ENCODE measurements around the gene ZNF660.
"Not testable (repeated sequence)": the region's sequence is repeated elsewhere in the genome, so short reads cannot be mapped to it uniquely, and the experiment has no call there.

The ZNF660 gene

DNA sequence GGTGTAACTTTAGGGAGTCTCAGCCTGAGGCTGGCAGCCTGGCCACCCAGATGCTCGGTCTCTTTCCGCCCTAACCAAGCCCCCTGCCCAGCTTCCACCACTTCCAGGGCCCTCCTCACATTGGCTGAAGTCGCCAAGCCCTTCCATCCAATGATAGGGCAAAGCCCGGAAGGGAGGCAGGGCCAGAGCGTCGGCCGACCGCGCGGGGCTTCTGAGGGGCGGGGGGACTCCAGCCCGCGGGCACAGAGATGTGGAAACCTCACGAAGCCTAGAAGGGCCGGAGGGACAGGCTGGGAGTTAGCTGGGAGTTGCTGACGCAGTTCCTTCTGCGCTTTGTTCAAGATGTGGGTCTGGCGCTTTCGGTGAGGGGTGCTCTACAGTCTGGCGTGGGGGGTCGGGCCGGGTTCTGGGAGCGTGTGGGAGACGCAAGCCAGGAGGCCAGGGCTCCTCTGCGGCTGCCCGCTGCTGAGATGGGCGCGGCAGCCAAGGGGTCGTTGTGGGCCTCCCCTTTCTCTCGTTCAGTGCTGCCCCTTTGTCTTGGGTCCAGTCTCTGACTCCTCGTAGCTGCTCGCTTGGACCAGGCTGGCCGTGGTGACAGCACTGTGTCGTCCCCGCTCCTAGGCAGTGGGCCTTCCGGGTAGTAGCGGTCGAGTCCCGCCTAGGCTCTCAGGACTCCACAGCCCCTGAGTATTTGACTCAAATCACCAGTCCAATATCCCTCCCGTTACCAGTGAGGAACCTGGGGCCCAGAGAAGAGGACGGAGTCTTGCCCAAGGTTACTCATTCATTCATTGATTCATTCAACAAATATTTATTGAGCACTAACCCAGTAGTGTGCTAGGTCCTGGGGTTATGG lies at the start of gene ZNF660:
Gene ZNF660 (plus strand): TSS at position 319 of the 856 bp plus-strand sequence. CDS start 9,230 bp downstream, outside the sequence.
- no peak for DNase-seq (ENCODE audit: low read depth)

DNA sequence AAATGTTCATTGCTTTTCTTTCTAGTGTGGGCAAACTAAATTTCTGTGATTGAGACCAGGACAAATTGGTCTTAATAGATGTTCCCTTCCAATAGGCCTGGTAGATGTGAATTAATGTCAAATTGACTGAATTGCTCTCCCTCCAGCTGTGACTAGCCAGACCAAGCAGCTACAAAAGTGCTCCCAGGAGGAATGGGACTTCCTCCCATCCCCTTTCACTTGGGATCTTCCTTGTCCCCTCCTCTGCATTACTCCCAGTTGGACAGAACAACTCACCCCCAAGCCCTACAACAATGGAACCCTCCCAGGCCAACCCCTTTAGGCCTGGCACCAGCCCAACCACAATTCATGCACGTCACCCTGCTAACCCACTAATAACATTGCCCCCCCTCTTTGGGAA lies 49.4 kb upstream of the ZNF660 start:
- no peak for DNase-seq (ENCODE audit: low read depth)

DNA sequence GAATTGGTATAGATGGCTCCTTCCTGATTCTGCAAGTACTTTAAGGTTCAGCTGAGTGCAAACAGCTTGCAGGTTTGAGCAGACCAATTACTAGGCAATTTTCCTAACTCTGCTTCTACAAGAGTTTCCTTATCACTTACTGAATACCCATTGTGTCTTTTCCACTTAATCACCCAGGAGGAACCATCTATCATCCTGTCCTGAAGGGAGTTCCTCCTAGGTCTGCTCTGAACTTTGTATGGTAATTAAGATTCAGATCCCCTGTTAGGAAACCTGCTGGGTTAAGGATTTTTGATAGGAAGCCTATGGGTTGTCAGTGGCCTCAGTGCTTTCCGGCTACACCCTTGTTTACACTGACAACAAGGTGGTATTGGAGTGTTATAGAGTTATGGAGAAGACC lies 40.0 kb upstream of the ZNF660 start:
- not testable (repeated sequence) for DNase-seq (ENCODE audit: low read depth)

DNA sequence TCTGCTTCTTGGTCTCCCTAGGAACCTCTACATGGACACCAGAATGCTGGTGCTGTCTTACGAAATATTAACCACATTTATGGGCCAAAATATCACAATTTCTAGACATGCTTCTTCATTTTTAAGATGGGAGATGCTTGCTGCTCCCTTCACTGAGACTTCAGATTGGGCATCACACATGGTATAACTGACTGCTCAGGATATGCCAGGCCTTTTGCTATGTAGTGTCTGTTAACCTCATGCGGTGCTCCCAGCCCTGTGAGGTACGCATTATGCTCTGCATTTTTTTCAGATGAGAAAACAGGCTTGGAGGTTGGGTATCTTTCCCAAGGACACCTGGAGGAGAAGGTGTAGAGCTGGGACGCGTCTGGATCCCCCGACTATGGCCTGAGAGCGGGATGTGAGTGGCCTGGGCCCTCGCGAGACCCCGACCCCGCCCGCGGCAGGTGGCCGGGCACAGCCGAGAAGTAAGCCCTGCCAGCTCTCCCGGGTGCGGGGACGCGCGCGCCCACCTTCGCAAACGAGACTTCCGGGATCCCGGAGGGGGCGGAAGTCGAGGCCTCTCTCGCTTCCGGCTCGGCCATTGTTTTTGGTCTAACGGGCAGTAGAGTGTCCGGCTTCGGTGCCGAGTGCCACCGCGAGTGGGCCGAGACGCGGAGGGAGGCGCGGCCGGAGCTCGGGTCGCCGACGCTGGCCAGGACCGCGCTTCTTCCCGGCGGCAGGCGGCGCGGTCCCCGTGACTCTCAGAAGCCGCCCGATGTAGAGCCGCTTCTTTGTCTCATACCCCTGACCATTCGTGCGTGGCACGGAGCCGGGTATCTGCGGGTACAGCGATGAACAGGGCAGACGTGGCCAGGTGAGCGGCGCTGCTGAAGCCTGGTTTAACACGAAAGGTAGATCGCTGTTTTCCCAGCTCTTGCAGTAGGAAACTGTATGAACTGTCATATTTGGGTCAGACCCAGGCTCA lies 29.9 kb upstream of the ZNF660 start, which contains the start of gene ZKSCAN7:
Gene ZKSCAN7 (plus strand): TSS at position 568 of the 967 bp plus-strand sequence. CDS start 1,855 bp downstream, outside the sequence.
- peak; percentile 39 for DNase-seq (ENCODE audit: low read depth)

DNA sequence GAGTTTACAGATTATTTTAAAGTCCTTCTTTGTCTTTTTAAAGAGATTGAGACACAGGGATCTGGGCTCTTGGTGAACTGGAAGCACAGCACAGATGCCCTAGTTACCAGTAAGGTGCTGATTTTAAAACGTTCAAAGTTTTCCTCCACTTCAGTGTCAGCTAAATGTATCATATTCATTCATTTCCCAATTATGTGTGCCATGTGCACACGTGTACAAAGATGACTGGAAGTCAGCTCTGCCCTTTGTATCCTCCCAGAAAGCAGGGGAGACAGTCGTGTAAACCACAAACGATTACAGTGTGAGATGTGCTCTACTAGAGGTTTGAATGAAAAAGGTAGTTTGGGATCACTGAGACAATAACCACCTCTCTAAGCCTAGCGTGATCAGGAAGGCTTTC lies 29.0 kb upstream of the ZNF660 start:
- DNase-seq (ENCODE audit: low read depth): no peak

DNA sequence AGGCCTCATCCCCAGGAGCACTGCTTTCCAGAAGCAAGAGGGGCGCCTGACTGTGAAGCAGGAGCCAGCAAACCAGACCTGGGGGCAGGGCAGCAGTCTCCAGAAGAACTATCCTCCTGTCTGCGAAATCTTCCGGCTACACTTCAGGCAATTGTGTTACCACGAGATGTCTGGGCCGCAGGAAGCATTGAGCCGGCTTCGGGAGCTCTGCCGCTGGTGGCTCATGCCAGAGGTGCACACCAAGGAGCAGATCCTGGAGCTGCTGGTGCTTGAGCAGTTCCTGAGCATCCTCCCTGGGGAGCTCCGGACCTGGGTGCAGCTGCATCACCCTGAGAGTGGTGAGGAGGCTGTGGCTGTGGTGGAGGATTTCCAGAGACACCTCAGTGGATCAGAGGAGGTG lies 27.7 kb upstream of the ZNF660 start:
- no peak for DNase-seq (ENCODE audit: low read depth)

DNA sequence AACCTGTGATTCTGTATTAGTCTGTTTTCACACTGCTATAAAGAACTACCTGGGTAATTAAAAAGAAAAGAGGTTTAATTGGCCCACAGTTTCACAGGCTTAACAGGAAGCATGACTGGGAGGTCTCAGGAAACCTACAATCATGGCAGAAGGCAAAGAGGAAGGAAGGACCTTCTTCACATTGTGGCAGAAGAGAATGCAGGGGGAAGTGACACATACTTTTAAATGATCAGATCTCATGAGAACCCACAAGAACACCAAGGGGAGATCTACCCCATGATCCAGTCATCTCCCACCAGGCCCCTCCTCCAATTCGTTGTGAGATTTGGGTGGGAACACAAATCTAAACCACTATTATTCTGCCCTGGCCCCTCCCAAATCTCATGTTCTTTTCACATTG lies 23.7 kb upstream of the ZNF660 start:
- no peak for DNase-seq (ENCODE audit: low read depth)

DNA sequence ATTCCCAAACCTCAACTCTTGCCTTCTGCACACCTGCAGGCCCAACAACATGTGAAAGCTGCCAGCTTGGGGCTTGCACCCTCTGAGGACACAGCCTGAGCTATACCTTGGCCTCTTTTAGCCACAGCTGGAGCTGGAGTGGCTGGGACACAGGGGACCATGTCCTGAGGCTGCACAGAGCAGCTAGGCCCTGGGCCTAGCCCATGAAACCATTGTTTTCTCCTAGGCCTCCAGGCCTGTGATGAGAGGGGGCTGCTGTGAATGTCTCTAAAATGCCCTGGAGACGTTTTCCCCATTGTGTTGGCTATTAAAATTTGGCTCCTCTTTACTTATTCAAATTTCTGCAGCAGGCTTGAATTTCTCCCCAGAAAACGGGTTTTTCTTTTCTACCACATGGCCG lies 22.6 kb upstream of the ZNF660 start:
- DNase-seq (ENCODE audit: low read depth): no peak

DNA sequence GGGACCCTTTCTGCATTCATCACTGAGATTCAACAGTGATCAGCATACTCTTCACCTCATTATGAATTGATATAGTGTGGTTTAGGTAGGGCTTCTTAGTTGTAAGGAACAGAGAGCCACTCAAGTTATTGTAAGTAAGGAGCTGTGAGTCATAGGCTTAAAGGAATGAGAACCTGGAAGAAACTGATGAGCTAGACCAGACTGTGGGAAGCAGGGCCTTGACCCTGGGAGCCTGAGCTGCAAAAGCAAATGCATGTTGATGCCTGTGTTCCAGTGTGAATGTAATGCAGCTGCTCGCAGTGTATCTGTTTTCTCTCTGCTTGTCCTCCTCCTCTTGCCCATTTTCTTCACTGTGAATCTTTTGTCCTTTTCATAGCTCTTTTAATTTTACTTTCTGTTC lies 16.2 kb upstream of the ZNF660 start:
- DNase-seq (ENCODE audit: low read depth): no peak

DNA sequence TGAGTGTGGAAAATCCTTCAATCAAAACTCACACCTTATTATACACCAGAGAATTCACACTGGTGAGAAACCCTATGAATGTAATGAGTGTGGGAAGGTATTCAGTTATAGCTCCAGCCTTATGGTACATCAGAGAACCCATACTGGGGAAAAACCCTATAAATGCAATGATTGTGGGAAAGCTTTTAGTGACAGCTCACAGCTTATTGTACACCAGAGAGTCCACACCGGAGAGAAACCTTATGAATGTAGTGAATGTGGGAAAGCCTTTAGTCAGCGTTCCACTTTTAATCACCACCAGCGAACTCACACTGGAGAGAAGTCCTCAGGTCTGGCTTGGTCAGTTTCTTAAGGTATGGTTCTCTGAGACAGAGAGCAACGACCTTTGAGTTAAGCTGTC lies 13.7 kb upstream of the ZNF660 start:
- DNase-seq (ENCODE audit: low read depth): no peak

DNA sequence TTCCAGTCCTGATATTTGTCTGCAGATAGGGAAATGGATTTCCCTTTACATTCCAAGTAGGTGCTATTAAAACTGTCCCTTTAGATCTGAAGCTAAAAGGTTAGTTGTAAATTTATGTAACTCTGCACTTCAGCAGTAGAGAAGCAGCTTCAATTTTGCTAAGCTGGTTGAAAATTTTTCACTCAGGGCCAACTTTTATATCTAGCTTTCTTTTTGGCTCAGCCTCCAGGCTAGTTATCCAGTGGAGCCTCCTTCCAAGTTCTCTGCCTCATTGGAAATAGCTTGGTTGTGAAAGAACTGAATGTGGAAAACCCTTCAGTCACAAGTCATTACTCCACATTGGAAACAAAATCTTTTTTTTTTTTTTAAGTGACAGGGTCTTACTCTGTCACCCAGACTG lies 8.2 kb upstream of the ZNF660 start:
- DNase-seq (ENCODE audit: low read depth): no peak

DNA sequence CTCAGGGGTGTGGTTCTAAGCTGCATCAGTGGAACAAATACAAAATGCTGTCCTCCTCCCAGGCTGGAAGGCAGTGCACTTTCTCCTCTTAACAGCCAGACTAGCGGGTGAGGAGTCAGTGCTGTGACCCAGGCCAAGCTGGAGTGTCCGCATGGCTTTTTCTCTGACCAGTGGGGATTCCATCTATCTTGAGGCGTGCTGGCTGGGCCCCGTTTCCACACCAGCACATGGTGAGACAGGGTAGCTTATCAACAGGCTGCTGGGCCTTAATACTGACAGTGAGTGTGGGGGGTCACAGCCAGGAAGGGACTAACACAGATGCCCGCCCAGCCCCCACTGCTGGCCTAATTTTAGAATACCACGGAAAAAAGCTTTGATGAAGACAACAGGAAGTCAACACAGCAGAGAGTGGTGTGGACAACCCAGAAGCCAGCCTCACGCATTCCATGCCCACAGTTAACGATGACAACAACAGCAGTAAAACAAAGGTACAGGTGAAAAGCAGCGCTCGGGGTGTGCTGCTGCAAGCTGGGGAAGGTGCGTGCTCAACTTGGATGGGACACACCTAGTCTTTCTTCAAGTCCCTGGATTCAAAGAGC lies 7.3 kb upstream of the ZNF660 start:
- not testable (repeated sequence) for DNase-seq (ENCODE audit: low read depth)

DNA sequence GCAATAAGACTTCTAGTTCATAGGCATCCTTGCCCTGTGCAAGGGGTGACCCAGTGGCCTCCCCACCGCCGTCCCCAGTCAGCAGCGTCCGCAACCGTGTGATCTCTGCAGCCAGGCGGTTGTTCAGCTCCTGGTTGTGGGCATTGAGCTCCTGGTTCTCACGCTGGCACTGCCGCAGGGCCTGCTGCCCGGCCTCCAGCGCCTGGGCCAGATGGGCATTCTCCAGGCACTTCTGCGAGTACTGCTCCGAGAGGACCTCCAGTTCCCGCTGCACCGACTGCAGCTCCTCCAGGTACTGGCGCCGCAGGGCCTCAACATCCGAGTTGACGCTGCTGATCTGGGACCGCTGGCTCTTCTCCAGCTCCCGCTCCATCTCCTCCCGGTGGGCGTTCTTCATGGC lies 6.4 kb upstream of the ZNF660 start:
- not testable (repeated sequence) for DNase-seq (ENCODE audit: low read depth)

DNA sequence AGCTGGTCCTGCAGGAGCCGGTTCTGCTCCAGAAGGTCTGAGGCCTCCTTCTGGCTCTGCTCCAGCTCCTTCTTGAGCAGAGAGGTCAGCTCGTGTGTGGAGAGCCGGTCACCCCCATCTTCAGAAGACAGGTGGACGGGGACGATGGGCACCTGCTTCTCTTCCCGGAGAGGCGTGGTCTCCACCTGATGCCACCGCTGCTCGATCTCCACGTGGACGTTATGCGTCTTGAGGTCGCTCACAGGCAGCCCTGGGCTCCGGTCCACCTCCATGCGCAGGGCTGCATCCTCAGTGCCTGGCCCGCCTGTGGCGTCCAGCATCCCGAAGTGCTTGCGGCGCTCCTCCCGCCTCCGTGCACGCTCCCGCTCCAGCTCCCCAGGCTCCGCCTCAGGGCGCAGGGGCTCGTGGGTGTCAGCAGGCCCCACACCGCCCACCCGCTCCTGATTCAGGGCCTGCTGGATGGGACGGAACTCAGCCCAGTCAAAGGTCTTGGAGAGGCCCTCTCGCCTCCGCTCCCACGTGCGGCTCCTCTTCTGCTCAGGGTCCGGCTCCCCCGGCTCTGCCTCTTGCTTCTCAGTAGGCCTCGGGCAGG lies 5.7 kb upstream of the ZNF660 start:
- not testable (repeated sequence) for DNase-seq (ENCODE audit: low read depth)

DNA sequence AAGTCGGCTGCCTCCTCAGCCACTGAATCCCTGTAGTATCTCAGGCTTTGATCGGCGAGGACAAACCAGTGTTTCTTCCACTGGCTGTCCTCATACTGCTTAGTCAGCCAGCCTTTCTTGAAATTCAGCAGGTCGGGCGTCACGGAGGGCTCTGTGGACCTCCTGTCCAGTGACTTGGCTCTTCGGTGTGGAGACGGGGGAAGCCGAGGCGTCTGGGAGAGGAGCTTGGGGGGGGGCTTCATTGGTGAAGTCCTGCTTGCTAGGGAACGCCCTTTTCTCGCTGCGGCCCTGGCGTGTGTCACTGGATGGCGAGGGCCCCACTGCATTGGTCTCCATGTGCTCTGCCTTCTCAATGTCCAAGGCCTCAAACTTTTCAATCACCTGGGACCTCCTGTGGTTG lies 5.0 kb upstream of the ZNF660 start:
- not testable (repeated sequence) for DNase-seq (ENCODE audit: low read depth)

DNA sequence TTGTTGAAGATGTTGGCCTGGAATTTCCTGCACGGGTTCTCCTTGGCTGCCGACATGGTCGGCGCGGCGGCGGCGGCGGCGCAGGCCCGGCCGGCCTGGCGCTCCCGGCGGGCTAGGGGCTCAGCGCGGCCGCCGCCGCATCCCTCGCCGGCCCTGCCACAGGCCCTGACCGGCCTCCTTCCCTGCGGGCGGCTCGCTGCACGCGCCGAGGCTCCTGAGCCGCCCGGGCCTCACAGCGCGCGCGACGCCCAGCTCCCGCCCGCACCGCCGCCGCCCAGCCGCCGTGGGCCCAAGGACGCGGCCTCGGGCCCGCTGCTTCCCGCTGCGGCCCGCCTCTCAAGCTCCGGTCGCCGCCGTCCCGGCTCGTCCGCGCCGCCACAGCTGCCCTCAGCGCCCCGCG lies 3.8 kb upstream of the ZNF660 start:
- not testable (repeated sequence) for DNase-seq (ENCODE audit: low read depth)

DNA sequence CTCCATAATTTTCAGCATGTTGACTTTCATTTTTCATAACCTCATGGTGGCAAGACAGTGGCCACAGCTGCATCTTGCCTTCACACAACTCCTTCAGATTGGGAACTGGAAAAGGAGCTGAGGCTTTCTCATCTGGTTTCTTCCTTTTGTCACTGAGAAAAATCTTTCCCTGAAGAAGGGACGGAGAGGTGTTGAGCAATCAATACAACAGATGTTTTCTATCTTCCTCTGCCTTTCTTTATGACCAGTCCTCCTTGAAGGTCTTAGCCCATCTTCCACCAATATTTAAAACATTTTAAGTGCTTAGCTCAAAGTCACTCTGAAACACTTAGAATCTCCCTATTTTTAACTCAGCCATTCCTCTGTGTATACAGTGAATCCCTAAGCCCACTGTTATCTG lies 11.9 kb downstream of the ZNF660 start:
- DNase-seq (ENCODE audit: low read depth): no peak

DNA sequence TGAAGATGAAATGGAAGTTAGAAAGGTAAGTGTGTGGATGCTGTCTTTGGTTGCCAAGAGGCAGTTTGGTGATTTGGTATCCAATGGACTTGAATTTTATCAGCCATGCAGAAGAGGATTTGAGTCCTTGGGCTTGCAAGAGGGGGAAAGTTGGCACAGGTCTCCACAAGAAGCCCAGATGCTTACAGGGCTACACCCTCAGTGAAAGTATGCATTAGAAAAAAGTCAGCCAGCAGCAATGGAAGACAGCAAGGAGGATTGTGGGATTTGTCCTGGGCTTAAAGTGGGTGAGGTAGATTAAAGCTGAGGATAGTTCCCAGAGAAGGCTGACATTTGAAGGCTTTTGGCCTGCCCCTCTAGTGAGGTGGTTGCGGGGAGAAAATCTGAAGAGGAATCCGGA lies 17.0 kb downstream of the ZNF660 start:
- DNase-seq (ENCODE audit: low read depth): no peak

DNA sequence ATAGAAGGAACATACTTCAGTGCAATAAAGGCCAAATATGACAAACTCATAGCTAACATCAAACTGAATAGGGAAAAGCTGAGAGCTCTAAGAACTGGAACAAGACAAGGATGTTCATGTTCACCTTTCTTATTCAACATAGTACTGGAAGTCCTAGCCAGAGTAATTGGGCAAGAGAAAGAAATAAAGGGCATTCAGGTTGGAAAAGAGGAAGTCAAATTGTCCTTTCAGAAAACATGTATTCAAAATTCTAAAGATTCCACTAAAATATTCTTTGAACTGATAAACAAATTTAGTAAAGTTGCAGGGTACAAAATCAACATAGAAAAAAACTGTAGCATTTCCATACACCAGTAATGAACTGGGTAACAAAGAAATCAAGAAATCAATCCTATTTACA lies 27.9 kb downstream of the ZNF660 start:
- DNase-seq (ENCODE audit: low read depth): no peak

DNA sequence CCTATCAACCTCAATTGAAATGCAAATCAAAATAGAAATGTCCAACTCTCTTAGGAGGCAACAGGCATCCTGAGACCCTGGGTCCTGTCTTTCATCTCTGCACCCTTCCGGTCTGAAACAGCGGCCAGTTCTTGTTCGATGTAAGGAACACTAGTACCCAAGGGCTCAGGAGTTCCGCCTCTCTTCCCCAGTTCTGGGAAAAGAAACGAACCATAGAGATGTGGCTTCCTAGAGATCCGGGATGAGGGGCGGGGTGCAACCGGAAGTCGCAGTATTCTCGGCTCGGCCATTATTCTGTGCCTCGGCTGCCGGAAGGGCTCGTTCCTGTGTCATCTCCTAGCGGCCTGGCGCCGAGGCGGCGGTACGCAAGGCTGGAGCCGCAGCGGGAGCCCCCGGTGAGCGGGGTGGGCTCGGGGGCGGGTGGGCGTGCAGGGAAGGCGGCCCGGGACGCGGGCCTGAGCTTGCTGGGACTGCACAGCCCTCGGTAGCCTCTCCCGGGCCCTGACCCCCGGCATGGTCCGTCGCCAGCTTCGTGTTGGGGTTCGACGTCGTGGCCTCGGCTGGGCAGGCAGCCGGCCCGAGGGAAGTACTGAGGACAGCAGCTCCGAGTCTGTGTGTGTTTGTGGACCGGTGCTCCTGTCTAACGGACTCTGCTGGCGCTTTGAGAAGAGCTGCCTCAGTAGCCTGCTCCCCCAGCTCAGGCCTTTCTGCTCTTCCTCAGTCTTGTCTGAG lies 40.2 kb downstream of the ZNF660 start, which contains the start of gene ZNF197:
Gene ZNF197 (plus strand): TSS at position 288 of the 732 bp plus-strand sequence. CDS start 4,119 bp downstream, outside the sequence.
- DNase-seq (ENCODE audit: low read depth): peak; percentile 33

DNA sequence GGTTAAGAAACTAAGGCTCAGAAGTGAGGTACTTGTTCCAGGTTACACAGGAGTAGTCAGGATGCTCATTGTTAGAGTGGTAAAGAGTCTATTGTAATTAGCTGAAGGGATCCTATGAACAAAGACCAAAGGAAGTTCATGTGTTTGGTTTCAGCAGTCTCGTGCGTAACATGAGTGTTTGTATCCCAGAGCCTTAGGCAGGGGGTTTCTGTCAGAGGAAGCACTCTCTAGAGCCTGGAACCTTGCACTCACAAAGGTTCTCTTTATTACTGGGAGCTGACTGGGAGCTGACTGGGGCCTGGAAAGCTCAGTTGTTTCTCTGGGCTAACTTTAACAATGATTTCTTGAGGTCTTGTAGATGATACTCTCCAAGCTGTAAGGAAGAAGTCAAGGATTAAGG lies 44.0 kb downstream of the ZNF660 start:
- DNase-seq (ENCODE audit: low read depth): no peak

Data from stimulated activated CD4-positive, alpha-beta T cell treated with anti-CD3 and anti-CD28 coated beads, Interleukin-2, amount 100 ng/mL, for 4 hours (primary cell).